Mammary epithelial cell (primary cell): ENCODE results near the gene CUX1.
"Not testable (repeated sequence)": the region's sequence is repeated elsewhere in the genome, so short reads cannot be mapped to it uniquely, and the experiment has no call there.

ENCODE experiments used
- CTCF ChIP-seq, 2 donors: IDR thresholded peaks in 1 of 2; conservative IDR thresholded peaks in 1 of 2; 2 replicates each; pipeline ENCODE4 v1.5.1; 2011 to 2012; ENCODE audit warnings: inconsistent platforms in 2 of 2, low read length in 2 of 2, mild to moderate bottlenecking in 2 of 2, control low read depth in 1 of 2, low read depth in 1 of 2; ENCODE audit not compliant: insufficient read depth in 1 of 2; ENCODE audit errors: extremely low read depth in 1 of 2
- EZH2 ChIP-seq: IDR thresholded peaks from 2 replicates; pipeline ENCODE4 v1.6.1; 2012; ENCODE audit warnings: low read length, inconsistent platforms, borderline replicate concordance

- not testable (repeated sequence) for TF ChIP-seq CTCF (conservative IDR thresholded peaks at IDR 0.05 in 1 of 2, IDR thresholded peaks at IDR 0.05 in 1 of 2; ENCODE audit: extremely low read depth in 1 of 2, insufficient read depth in 1 of 2, low read depth in 1 of 2, low read length in 2 of 2); EZH2
Observed at GRCh38 chr7:102142433-102142832, 325.0 kb downstream of the CUX1 start.
